Measurements from ENCODE around the gene TFR2. TPM values are rescaled to one million over a fixed set of nuclear protein-coding genes. Genes with fewer than 3 reads are reported as not detected.
A peak's percentile ranks its signal among the peaks of the same experiment; 100 is the strongest.

The TFR2 gene
- total and polyA plus RNA-seq, 9 of the 15 experiments (the other 6 are each of a cell fraction or from before 2014, with no cell fraction given), result 3.8 to 123 (median 51.1) TPM

DNA sequence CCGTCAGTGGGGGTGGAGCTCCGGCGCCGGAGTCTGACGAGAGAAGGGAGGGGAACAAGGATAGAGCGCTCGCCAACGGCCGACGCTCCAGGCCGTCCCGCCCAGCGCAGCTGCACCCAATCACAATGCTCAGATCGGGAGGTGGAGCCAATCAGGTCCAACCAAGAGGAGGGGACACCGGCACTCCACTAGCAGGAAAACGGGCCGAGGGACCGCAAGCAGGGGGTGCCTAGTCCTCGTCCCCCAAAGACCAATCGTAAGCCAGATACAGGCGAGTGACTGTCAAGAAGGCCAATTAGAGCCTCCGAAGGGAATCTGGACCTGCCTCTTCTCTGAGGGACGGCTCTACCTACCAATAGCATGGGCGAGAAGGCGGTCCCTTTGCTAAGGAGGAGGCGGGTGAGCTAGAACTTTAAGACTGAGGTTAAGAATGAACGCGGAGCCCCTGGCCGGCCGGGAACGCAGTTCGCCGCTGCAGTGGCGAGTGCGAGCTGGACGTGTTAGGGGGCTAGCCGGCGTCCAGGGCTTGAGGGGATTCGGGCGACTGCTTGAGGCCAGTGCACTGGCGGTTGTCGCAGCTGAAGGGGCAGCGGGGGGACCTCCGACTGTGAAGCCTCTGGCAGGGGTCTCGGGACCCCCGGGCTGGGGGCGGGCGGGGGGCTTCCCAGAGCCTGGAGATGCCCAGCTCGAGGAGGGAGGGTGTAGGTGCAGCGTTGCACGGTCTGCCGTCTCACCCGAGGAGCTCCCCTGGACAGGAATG lies 54.9 kb downstream of the TFR2 start, which contains the start of gene FBXO24 (continued):
- TF ChIP-seq, protein P1, sequence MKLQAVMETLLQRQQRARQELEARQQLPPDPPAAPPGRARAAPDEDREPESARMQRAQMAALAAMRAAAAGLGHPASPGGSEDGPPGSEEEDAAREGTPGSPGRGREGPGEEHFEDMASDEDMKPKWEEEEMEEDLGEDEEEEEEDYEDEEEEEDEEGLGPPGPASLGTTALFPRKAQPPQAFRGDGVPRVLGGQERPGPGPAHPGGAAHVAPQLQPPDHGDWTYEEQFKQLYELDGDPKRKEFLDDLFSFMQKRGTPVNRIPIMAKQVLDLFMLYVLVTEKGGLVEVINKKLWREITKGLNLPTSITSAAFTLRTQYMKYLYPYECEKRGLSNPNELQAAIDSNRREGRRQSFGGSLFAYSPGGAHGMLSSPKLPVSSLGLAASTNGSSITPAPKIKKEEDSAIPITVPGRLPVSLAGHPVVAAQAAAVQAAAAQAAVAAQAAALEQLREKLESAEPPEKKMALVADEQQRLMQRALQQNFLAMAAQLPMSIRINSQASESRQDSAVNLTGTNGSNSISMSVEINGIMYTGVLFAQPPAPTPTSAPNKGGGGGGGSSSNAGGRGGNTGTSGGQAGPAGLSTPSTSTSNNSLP (IDR thresholded peaks at IDR 0.05; ENCODE audit: borderline replicate concordance, low read depth, low read length), result peak; percentile 100
- no peak for TF ChIP-seq ZNF696 (CRISPR knock-in tag; conservative IDR thresholded peaks at IDR 0.05)

DNA sequence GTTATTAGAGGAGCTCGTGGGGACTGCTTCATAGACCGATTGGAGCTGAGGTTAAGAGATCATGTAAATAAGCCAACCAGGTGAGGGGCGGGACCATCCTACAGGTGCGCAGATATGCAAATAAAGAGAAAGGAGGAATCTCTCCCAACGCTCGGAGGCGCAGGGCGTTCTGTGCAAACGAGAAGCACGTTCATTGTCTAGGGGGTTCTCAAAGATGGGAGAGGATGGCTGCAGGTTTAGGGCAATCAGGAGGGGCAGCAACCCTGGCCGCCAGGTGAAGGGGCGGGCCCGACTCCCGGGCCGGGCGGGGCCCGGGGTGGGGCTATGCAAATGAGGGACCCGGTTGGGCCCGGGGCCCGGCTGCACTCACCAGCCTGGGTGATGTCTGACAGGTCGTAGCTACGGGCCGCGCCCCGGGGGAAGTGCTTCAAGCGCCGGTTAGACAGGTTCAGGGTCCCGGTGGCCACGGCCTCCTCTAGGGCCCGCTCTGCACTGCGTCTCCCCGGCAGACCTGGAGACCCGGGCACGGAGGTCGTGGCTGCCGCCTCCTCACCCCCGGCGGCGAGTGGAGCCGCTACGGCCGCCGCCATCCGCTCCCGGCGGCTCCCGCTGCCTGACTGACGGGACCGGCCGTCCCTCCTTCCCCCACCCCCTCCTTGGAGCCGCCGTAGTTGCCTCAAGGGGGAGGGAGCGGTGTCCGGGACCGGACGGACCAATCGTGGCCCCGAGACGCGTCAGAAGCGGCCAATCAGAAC lies 55.7 kb downstream of the TFR2 start, which contains the start of gene LRCH4:
Gene LRCH4 (minus strand): TSS at position 619 of the 755 bp plus-strand sequence. CDS start 29 bp downstream, at position 590.
- intact Hi-C loops (cut with micrococcal nuclease), result no loop called here
- FAIRE-seq (no peak), ATAC-seq (peak; percentile 67), DNase-seq (ENCODE audit: extremely low read depth in 1 of 4, low spot score in 3 of 4) (peak; percentile 70 to 100 (median 98))
- peaks cover 26 to 70% of the 10 kb centered on the region in 2 experiments for H3K4me1 ChIP-seq (replicated peaks in 1 of 2; ENCODE audit: control insufficient read depth in 2 of 2, insufficient read depth in 2 of 2, low read length in 2 of 2)
- BruUV-seq (replicated peaks), result no TSS peak
- H2AFZ ChIP-seq (ENCODE audit: low read depth, low read length), result peak within 1 kb of the TSS; percentile 86
- H3K27ac ChIP-seq (ENCODE audit: extremely low read depth, low read depth, low read length), result peak within 1 kb of the TSS; percentile 88
- peaks cover 31% of the 10 kb centered on the region for H3K79me2 ChIP-seq (ENCODE audit: control insufficient read depth, insufficient read depth, low read length)
- ChIA-PET POLR2A (interaction anchor here (0.6 to 3.5 kb wide), 41 partner anchors 9 to 503 kb away, joined by 3 to 27 read pairs (median 4); partner anchors contain the start of genes AGFG2, GNB2, MEPCE and MOSPD3), CTCF (ENCODE audit: low intra/inter-chr PET ratio) (interaction anchor here (0.6 to 1.1 kb wide), 2 partner anchors 106 to 492 kb away, joined by 3 to 4 read pairs; no protein-coding TSS in a partner anchor)
- H3K27me3 ChIP-seq (ENCODE audit: control insufficient read depth in 2 of 2, insufficient read depth in 2 of 2, low read length in 2 of 2), result no peaks in the 10 kb centered on the region
- H3K36me3 ChIP-seq (ENCODE audit: control insufficient read depth, insufficient read depth, low read length), result peaks cover 36% of the 10 kb centered on the region
- peak within 1 kb of the TSS; percentile 100 for H3K4me2 ChIP-seq (ENCODE audit: insufficient read depth, low read length)
- no peaks in the 10 kb centered on the region for H3K9me3 ChIP-seq (replicated peaks; ENCODE audit: control insufficient read depth, insufficient read depth, low read depth, low read length)
- H3K9me1 ChIP-seq (ENCODE audit: control insufficient read depth, insufficient read depth, low read length), result peaks cover 12% of the 10 kb centered on the region
- in situ Hi-C loops (cut with MboI), result no loop called here
- H4K20me1 ChIP-seq (replicated peaks; ENCODE audit: control insufficient read depth, insufficient read depth, low read length), result peaks cover 24% of the 10 kb centered on the region
- peak within 1 kb of the TSS; percentile 90 to 97 for H3K9ac ChIP-seq (ENCODE audit: insufficient read depth in 1 of 2, low read depth in 2 of 2, low read length in 2 of 2)
- under 1% methylated on average over 56 of the region's 61 CpGs for WGBS (ENCODE audit: insufficient coverage, low coverage, missing lambda C conversion rate)
- H3K4me3 ChIP-seq, result peak within 1 kb of the TSS; percentile 75
- TF ChIP-seq KAT7 (CRISPR knock-in tag; IDR thresholded peaks at IDR 0.05; ENCODE audit: borderline replicate concordance) (peak; percentile 72; the same call in 1 of the 2 replicates), FIP1L1 (IDR thresholded peaks at IDR 0.05; ENCODE audit: low read depth, low read length, poor library complexity, severe bottlenecking) (peak; percentile 95), LARP7 (IDR thresholded peaks at IDR 0.05) (no peak), ZEB2 (IDR thresholded peaks at IDR 0.05) (peak; percentile 87), ZNF143 (CRISPR knock-in tag; IDR thresholded peaks at IDR 0.05) (no peak), JUNB (CRISPR knock-in tag; conservative IDR thresholded peaks at IDR 0.05) (0 out of 2 replicates have a peak, but pooled peaks have one; percentile 7), ATF4 (CRISPR knock-in tag; IDR thresholded peaks at IDR 0.05) (0 out of 2 replicates have a peak, but pooled peaks have one; percentile 37), FOXJ3 (CRISPR knock-in tag; IDR thresholded peaks at IDR 0.05) (no peak), E2F3 (CRISPR knock-in tag; IDR thresholded peaks at IDR 0.05) (peak; percentile 34; the same call in 1 of the 2 replicates)

Data from K562 (cell line).